Inflammatory macrophage (primary cell): Measurements from ENCODE around the gene EWSR1.
"Not testable (repeated sequence)": the region's sequence is repeated elsewhere in the genome, so short reads cannot be mapped to it uniquely, and the experiment has no call there.

Experiments used
- DNase-seq, 2 donors: peaks; one replicate each; pipeline ENCODE4 v3.0.0-alpha.2; 2020 to 2022
- total RNA-seq, 18 experiments: gene quantifications; one replicate each; lab custom pipeline; 2026; ENCODE audit warnings: mixed read lengths in 6 of 18, inconsistent platforms in 2 of 18; lab: John Stamatoyannopoulos, UW

EWSR1 gene, protein sequence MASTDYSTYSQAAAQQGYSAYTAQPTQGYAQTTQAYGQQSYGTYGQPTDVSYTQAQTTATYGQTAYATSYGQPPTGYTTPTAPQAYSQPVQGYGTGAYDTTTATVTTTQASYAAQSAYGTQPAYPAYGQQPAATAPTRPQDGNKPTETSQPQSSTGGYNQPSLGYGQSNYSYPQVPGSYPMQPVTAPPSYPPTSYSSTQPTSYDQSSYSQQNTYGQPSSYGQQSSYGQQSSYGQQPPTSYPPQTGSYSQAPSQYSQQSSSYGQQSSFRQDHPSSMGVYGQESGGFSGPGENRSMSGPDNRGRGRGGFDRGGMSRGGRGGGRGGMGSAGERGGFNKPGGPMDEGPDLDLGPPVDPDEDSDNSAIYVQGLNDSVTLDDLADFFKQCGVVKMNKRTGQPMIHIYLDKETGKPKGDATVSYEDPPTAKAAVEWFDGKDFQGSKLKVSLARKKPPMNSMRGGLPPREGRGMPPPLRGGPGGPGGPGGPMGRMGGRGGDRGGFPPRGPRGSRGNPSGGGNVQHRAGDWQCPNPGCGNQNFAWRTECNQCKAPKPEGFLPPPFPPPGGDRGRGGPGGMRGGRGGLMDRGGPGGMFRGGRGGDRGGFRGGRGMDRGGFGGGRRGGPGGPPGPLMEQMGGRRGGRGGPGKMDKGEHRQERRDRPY
- 87.1 to 249 (median 187) reads per million in 18 experiments for total RNA-seq

- peak; percentile 96 for DNase-seq
Observed at GRCh38 chr22:29267858-29268510, at the start of gene EWSR1, which contains the start of gene RHBDD3. Gene EWSR1, plus strand, starts transcription at chr22:29268268. Its CDS starts 69 bp downstream, at chr22:29268337. Gene RHBDD3, minus strand, starts transcription at chr22:29267981. Its CDS starts 2,355 bp downstream, at chr22:29265626.

- DNase-seq, result no peak
Observed at GRCh38 chr22:29218758-29219408, 49.2 kb upstream of the EWSR1 start.

- DNase-seq, result peak in 1 of 2 donors; percentile 5
Observed at GRCh38 chr22:29219409-29219782, 48.7 kb upstream of the EWSR1 start.

DNA sequence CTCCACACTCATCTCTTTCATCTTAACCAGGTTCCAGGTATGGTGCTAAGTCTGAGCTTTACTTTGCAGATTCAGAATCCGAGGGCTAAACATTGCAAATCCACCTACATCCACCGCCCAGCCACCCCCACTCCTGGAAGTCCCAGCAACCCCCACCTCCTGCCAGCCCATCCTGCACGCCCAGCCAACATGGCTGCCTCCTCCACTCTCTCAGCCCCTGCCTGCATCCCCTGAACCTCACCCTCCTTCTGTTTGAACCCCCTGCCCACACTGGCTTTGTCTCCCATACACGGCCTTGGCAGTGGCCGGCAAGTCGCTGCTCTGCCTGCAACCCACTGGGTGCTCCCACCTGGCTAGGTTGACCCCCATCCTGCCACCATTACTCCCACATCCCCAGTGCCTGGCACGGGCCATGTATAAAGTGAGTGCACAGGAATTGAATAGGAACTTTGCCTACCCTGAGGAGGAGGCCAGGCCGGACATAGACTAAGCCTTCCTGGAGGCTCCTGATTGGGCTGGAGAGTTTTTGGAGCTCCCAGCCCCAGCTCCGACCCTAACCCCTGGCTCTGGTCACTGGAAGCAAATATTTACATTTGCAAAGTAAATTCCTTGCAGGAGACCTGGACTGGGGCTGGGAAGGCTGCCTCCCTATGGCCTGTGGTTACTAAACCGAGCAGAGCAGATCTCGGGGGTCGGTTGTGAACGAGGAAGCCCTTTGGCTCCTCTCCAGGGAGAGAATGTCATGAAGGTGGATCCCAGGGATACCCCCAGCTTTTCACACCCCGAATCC lies 48.0 kb upstream of the EWSR1 start:
- no peak for DNase-seq

DNA sequence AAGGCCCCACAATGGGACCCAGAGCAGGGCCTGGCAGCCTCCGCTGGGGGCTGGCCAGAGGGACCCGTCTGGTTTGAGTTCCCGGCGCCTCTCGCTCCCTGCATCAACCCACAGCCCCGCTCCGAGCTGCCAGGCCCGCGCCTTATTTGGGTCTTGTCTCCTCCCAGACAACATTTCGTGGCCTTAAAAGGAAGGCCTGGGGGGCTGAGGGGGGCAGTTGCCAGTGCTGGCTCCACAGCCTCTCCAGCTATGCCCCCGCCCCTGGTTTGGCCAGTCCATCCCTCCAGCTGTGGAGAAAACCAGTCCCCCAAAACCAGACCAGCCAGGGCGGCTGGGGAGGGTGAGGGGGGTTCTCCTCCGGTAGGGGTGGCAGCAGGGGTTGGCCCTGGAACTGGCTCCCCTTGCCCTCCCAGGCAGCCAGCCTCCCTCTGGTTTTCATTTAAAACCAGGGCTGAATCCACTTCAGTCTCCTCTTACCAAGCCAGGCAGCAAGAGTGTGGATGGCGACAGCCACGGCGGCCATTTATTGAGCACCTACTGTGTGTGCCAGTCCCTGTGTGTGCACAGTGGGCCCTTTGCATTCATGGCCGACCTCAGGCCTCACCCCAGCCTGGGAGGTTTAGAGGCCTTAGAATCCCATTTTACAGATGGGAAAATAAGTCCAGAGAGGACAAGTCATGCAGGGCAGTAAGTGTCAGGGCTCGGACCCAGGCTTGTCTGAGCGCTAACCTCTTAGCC lies 43.8 kb upstream of the EWSR1 start:
- DNase-seq, result no peak

GRCh38 chr22:29224859-29225410 lies 43.1 kb upstream of the EWSR1 start:
- DNase-seq, result no peak

GRCh38 chr22:29225422-29226090 lies 42.5 kb upstream of the EWSR1 start:
- no peak for DNase-seq

- DNase-seq, result no peak
Observed at GRCh38 chr22:29226351-29226981, 41.6 kb upstream of the EWSR1 start.

DNA sequence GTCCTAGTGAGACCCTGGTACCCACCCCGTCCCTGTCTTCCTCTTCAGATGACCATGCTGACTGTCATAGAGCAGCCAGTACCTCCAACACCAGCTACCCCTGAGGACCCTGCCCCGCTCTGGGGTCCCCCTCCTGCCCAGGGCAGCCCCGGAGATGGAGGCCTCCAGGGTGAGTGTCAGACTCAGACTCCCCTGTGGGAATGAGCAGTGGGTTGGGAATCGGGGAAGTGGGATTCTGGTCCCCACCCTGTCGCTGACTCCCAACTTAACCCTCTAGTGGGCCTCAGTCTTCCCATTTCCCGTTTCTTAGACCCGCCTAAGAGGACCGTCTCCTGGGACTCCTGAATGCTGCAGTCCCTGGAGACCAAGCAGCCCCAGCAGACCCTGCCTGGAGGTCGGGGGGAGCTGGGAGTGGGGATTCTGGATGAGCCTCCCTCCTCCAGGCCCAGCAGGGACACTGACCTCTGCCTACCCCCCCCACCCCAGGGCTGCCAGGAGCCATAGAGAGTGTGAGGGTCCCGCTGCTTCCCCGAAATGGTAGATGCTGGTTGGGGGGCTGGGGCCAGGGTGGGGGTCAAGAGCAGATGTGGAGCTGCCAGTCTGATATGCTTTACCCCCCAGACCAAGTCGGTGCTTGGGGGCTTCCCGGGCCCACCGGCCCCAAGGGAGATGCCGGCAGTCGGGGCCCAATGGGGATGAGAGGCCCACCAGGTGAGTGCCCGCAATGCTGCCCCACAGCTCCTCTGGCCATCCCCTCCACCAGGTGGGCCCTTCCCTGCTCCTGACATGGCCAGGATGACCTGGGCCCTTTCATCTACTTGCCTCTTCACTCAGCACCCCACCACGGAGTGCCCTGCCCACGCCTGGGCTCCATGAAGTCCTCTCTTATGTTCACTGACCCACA lies 36.8 kb upstream of the EWSR1 start:
- DNase-seq, result no peak

DNA sequence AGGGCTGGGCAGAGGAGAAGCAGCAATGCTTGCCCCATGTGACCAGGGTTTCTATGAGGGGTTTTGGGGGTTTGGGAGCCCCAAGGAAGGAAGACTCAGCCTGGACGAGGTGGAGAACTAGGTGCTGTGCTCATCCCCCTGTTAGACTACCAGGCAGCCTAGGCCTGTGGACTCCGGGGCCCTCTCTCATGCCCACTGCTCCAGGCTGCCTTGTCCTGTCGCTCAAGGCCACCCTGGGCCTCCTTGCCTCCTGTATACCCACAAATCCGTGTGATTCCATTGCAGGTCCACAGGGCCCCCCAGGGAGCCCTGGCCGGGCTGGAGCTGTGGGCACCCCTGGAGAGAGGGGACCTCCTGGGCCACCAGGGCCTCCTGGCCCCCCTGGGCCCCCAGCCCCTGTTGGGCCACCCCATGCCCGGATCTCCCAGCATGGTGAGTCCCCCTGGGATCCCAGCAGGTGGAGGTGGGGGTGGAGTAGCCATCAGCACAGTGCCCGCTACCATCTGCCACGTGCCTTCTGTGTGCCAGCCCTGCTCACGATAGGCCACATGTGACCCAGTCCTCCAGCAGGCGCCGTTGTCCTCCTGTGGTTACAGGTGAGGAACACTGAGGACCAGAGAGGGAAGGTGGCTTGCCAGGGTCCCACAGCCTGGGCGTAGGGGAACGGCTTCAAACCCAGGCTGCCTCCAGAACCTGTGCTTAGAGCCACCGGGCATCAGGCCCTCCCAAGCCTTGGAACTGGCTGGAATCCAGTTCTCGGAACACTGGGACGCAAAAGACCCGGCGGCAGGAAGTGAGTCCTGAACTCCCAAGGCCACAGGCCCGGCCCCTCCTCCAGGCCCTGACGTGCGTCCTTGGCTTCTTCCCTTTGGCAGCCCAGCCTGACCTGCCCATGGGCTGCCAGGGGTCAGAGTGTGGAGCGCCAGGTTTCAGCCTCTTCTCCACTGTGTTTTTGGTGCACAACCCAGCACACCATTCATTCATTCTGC lies 35.8 kb upstream of the EWSR1 start:
- DNase-seq, result no peak

DNA sequence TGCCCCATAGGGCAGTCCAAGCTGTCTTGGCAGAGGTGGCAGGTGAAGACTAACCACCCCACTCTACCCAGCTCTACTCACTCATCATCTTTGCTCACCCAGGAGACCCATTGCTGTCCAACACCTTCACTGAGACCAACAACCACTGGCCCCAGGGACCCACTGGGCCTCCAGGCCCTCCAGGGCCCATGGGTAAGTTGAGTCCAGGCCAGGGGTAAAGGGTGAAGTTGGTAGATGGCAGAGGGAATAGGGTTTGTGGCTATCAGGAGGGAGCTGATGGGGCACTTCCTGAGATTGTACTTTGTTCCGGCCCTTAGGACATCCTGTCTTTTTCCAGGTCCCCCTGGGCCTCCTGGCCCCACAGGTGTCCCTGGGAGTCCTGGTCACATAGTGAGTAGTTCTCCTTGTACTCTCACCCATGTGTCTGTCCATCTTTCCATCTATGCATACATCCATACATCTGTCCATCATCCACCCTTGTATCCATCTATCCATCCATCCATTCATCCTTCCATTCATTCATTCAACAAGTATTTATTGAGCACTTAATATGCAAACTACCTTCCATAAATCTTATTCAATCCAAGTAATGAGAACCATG lies 34.7 kb upstream of the EWSR1 start:
- DNase-seq, result no peak

DNA sequence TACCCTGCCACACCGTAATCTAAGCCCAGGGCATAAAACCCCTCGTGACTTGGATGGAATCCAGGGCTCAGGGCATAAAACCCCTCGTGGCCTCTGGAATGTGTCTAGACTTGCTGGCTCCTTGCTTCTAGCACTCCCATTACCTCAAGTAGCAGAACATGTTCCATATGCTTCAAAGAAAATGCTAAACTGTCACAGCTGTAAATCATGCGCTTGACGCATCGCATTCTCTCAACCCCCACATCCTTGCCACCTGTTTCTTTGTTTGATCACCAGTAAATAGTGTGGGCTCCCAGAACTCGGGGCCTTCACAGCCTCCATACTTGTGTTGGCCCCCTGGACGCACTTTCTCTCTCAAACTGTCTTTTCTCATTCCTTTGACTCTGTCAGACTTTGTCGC lies 27.6 kb upstream of the EWSR1 start:
- not testable (repeated sequence) for DNase-seq

DNA sequence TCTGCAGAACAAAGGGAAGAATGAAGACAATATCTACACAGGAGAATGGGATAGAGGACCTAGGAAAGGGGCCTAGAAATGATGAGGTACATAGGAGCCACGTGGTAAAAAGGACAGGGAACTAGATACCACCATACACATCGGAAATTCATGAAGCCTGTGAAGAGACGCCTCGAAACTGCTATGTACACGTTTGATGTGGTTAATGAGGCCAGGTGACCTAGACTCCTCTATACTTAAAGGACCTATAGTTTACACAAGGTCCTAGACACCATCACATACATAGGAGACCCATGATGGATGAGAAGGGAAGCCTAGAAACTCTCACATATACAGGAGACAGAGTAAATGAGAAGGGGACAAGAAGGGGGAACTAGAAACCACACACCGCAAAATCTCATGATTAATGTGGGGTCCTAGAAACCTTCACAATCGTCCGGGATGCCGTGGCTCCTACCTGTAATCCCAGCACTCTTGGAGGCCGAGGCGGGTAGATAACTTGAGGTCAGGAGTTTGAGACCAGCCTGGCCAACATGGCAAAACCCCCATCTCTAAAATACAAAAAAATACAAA lies 24.1 kb upstream of the EWSR1 start:
- DNase-seq, result no peak

DNA sequence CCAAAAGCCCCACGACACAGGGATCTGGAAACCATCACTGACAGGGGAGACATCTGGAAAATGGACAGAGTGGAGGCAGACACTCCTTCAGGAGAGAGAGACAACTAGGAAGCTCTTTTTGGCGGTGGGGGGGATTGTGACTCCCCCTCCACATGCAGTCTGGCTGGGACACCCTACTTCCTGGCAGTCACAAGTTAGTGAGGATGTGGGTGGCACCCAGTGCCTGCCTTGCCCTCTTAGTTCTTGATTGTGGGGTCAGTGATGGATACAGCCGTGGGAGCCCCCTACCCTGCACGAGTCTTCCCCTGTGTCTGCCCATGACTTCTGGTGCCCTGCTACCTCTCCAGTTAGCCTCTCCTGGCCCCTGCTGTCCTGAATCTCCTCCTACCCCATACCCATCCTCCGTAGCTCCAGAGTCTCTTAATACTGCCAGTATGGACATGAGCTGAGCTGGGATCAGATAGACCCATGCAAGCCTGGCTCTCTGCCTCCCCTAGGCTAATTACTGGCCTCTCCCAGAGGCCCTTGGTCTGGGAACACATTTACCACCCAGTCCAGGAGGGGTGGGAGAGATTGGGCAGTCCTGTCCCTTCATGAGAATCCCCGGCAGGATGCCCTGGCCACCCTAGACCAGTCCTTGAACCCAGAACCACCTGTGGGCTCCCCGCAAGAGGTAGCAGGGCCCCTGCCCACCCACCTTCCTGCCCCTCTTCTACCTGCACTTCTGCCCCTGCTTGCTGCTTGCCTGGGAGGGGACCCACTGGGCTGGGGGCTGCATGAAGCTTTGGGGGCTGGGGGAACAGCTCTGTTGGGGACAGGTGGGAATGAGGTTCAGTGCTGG lies 23.1 kb upstream of the EWSR1 start:
- no peak for DNase-seq

GRCh38 chr22:29245626-29246385 lies 22.3 kb upstream of the EWSR1 start:
- peak; percentile 56 to 69 for DNase-seq
